MM.1S (cell line): ENCODE results near the gene TGIF2LX.
"Not testable (repeated sequence)": the region's sequence is repeated elsewhere in the genome, so short reads cannot be mapped to it uniquely, and the experiment has no call there.

Experiments used
- CTCF ChIP-seq: fragments of 300-600 bp; sonication (generic); IDR thresholded peaks from 2 replicates; pipeline ENCODE4 v1.5.1; 2016; ENCODE audit warnings: antibody characterized with exemption, low read length, mixed read lengths
- EZH2 ChIP-seq: fragments of 300-600 bp; sonication (generic); optimal IDR thresholded peaks from 2 replicates; pipeline ENCODE3; 2017; ENCODE audit warnings: low read depth, mild to moderate bottlenecking, antibody characterized with exemption, low read length, mixed read lengths

DNA sequence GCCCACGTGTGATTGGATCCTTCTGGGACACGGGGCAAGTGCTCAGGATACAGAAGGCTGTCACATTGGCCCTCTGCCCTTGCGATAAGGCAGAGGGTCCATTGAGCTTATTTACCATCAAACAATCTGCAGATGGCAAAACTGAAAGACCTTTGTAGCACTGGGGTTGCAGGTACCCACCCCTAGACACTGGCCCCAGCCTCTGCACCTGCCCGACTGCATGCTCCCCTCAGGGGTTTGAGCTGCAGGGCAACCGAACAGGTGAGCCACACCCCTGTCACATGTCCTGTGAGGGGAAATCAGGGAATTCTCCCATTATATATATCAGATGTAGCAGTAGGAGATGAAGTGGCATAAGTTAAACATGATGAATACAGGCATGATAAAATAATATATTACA, 21.4 kb downstream of the TGIF2LX start:
- TF ChIP-seq CTCF, EZH2: not testable (repeated sequence)
